NCI-H510A treated with DMSO at 0.1 percent for 48 hours (cell line): ENCODE measurements around the gene HTR3E.
"Not testable (repeated sequence)": the region's sequence is repeated elsewhere in the genome, so short reads cannot be mapped to it uniquely, and the experiment has no call there.

Experiments used
- DNase-seq: peaks from one replicate; lab custom pipeline; 2025; lab: John Stamatoyannopoulos, UW

The HTR3E gene

GRCh38 chr3:184096811-184097383 is at the start of gene HTR3E:
HTR3E (plus strand) TSS chr3:184097064; CDS start chr3:184097530, 466 bp downstream.
- DNase-seq: no peak

- peak; percentile 58 for DNase-seq
Observed at GRCh38 chr3:184050217-184050847, 46.5 kb upstream of the HTR3E start.

- no peak for DNase-seq
Observed at GRCh38 chr3:184052767-184053166, 44.1 kb upstream of the HTR3E start, which contains the start of gene HTR3C. HTR3C (plus strand) TSS chr3:184053047; CDS start chr3:184053081, 34 bp downstream.

DNA sequence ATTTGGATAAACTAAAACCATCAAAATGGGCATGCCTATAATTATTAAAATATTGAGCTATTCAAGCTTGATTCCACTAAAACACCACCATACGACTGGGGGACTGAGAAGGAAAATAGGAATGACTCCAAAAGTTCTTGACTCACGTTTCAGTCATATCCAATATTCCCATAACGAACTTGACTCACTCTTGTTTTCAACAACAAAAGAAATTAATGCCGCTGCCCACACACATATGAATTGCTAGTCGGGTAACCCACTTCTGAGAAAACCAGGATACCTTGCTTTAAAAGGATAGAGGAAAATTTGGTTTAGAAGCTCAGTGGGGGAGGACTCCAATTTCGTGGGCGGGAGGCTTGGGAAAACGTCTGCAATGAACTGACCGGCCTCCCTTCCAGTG is 38.8 kb upstream of the HTR3E start:
- no peak for DNase-seq

- no peak for DNase-seq
Observed at GRCh38 chr3:184059424-184059823, 37.4 kb upstream of the HTR3E start.

DNA sequence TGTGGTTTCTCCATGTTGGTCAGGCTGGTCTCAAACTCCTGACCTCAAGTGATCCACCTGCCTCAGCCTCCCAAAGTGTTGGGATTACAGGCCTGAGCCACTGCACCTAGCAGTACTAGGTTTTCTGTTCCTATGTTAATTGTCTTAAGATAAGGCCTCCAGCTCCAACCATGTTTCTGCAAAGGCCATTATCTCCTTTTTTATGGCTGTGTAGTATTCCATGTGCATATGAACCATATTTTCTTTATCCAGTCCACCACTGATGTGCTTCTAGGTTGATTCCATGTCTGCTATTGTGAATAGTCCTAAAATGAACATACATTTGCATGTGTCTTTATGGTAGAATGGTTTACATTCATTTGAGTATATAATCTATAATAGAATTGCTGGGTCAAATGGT is 34.2 kb upstream of the HTR3E start:
- DNase-seq: no peak

GRCh38 chr3:184066211-184066610 is 30.7 kb upstream of the HTR3E start:
- no peak for DNase-seq

- DNase-seq: no peak
Observed at GRCh38 chr3:184067573-184068055, 29.2 kb upstream of the HTR3E start.

DNA sequence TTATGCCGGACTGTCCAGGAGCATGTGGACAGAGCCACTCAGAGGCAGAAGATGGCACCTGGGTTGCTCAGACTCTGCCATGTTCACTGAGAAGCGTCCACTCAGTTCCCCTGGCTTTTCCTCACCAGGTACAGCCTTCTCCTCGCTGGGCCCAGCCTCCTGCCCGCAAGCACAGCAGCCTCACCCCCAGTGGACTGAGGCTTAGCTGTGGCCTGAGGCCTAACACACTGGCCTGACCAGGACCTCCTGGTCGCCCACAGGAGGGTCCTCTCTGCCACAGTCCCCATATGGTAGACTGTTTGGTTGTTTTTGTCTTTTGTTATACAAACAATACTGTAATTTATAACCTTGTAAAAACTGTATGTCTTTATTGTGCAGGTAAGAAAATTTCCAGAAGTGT is 28.5 kb upstream of the HTR3E start:
- no peak for DNase-seq

DNA sequence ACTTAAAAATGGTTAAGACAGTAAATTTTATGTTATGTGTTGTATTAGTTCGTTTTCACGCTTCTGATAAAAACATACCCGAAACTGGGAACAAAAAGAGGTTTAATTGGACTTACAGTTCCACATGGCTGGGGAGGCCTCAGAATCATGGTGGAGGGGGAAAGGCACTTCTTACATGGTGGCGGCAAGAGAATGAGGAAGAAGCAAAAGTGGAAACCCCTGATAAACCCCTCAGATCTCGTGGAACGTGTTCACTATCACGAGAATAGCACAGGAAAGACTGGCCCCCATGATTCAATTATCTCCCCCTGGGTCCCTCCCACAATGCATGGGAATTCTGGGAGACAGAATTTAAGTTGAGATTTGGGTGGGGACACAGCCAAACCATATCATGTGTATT is 25.7 kb upstream of the HTR3E start:
- DNase-seq: not testable (repeated sequence)

DNA sequence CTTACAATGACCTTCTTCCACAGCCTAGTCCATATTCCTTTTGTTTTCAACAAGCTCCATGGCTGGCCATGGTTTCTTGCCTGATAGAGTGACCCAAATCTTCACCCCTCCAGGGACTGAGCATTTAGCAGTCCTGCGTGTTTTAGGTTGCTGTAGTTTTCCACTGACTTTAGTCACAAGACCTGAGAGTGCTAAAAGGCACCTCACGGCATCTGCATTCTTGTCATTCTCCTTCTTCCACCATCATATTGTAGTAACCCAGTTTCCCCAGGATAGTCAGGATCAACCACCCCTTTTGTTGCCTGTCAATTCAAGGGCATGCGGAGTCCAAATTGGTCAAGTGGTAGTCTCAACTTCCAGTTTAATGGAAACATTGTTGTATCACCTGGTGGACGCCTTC is 23.2 kb upstream of the HTR3E start:
- no peak for DNase-seq

DNA sequence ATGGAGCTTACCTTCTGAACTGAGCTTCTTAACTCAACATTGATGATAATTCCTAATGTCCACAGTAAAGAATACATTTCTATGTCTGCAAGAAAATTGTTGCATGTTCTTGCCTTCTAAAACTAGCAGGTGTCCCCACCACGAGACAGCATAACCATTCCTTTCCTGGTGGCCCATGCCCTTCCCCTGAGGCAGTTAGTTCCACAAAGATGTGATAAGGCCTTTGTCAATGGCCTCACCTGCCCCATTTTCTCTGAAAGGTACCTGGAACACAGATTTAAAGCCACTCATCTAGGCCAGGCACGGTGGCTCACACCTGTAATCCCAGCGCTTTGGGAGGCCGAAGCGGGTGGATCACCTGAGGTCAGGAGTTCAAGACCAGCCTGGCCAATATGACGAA is 21.0 kb upstream of the HTR3E start:
- no peak for DNase-seq

GRCh38 chr3:184077881-184078280 is 19.0 kb upstream of the HTR3E start:
- DNase-seq: no peak

GRCh38 chr3:184078851-184079250 is 18.0 kb upstream of the HTR3E start:
- DNase-seq: no peak

DNA sequence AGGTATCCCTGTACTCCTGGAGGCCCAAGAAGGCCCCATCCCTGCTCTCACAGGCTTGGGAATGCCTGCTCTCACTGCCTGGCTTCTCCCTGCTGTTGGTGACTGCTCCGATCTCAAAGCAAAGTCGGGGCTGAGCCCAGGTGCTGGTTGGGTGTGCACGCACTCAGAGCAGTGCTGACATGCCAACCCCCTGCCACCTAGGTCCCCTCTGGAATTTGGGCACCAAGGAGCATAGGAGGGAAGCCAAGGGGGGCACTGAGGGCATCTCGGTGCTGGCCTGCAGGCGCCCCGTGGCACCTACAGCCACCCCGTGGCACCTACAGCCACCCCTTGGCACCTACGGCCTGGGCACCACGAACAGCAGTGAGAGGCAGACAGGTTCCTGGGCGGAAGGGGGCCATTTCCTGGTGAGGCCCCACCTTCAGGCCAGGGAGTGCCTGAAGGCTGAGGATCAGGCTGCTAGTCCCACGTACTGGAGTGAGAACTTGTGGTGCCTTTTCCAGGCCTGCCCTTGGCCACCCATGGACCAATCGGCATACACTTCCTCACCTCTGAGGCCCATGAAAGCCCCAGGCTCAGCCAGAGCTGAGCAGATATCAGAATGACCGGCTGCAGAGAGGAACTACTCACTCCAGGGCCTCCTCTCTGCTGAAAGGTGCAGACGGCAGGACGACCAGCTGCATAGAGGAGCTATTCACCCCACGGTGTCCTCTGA is 15.6 kb upstream of the HTR3E start:
- DNase-seq: no peak

DNA sequence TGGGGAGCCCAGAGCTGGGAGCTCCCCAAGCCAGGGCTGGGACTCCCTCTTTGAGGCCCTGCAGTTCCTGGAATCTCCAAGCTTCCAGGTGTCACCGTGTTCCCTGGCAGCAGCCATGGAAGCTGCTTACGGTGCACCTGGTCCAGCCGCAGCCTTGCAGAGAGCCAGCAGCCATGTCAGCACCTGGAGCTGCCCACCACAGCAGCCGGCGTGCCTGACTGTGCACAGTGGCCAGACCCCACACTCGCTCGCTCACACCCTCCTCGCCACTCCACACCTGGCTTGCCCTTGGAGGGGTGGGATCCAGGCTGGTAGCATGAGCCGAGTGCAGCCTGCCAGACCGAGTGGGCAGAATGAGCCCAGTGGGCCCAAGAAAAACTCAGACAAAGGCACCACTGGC is 14.8 kb upstream of the HTR3E start:
- DNase-seq: no peak

DNA sequence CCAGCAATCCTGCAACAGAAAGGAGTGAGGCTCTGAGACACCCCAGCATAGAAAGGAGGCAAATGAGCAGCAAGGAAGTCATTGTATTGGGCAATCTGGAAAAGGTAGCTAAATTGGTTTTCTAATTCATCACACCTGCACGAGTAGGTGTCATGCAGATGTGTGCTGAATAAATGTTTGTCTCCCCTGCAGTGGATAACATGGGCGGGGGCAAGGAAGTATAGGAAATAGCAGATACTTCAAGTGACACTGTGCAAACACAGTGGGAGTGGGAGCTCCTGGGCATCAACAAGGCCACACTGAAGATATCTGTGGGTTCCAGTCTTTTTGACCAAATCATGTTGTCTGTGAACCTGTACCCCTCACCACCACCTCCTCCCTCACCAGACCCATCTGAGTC is 14.4 kb upstream of the HTR3E start:
- peak; percentile 7 for DNase-seq

- peak; percentile 20 for DNase-seq
Observed at GRCh38 chr3:184085389-184085852, 11.4 kb upstream of the HTR3E start.

- DNase-seq: no peak
Observed at GRCh38 chr3:184092199-184092598, 4.7 kb upstream of the HTR3E start.

DNA sequence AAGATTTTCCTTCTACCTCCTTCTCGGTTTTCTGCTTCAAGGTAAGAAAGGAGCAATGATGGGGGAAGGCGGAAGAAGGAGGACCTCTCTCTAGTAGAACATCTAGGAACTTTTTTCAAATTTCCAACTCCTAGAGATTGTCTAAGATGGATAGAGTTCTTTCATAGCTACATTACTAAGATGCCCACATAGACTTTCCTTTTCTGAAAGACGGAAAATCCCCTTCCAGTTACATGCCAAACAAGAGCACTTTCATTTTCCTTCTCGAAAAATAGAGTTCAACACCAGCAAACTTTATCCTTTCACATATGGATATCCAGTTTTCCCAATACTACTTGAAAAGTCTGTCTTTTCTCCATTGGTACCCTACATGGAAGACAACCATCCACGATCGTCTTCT is 692 bp downstream of the HTR3E start:
- no peak for DNase-seq

- no peak for DNase-seq
Observed at GRCh38 chr3:184099806-184100686, 3.2 kb downstream of the HTR3E start.

- no peak for DNase-seq
Observed at GRCh38 chr3:184110316-184110725, 13.5 kb downstream of the HTR3E start.
